RWPE2 (cell line): ENCODE measurements around the gene RIC3.

Experiments used
- ATAC-seq: fragments of 200-7000 bp; cut with Tn5 transposase; 3 replicates; pipeline ENCODE4 v1.9.1; 2021; ENCODE audit warnings: low read depth
- DNase-seq: peaks from one replicate; pipeline ENCODE4 v3.0.0-alpha.2; 2020; ENCODE audit warnings: low spot score
- H3K27ac ChIP-seq: fragments of 450-650 bp; 2 replicates; pipeline ENCODE4 v1.5.1; 2017; ENCODE audit warnings: mild to moderate bottlenecking; ENCODE audit not compliant: poor library complexity, severe bottlenecking
- H3K27me3 ChIP-seq: fragments of 250-450 bp; sonication (Bioruptor Pico); 2 replicates; pipeline ENCODE4 v1.5.1; 2021; ENCODE audit warnings: mild to moderate bottlenecking, moderate library complexity; ENCODE audit not compliant: insufficient read depth, poor library complexity, severe bottlenecking
- H3K36me3 ChIP-seq: fragments of 250-450 bp; sonication (Bioruptor Pico); 2 replicates; pipeline ENCODE4 v1.5.1; 2020; ENCODE audit warnings: low read depth, mild to moderate bottlenecking, moderate library complexity
- H3K4me1 ChIP-seq: fragments of 250-450 bp; sonication (Bioruptor Pico); 2 replicates; pipeline ENCODE4 v1.5.1; 2021; ENCODE audit warnings: mild to moderate bottlenecking, moderate library complexity; ENCODE audit not compliant: insufficient read depth, poor library complexity, severe bottlenecking
- H3K4me3 ChIP-seq: fragments of 250-450 bp; sonication (Bioruptor Pico); 2 replicates; pipeline ENCODE4 v1.5.1; 2021; ENCODE audit warnings: mild to moderate bottlenecking, moderate library complexity; ENCODE audit not compliant: severe bottlenecking
- H3K9me3 ChIP-seq: fragments of 250-450 bp; sonication (Bioruptor Pico); 2 replicates; pipeline ENCODE4 v1.5.1; 2021; ENCODE audit warnings: mild to moderate bottlenecking, moderate library complexity; ENCODE audit not compliant: severe bottlenecking
- TF ChIP-seq, protein P1 (sequence below): fragments of 450-650 bp; IDR thresholded peaks from one replicate; pipeline ENCODE4 v1.5.1; 2017; ENCODE audit warnings: mild to moderate bottlenecking, moderate library complexity; ENCODE audit not compliant: poor library complexity, severe bottlenecking

Gene RIC3

GRCh38 chr11:8066036-8066910 is 102.6 kb downstream of the RIC3 start:
- no peak for DNase-seq
- H3K4me1 ChIP-seq = peaks cover 8% of the 10 kb centered on the region
- no peaks in the 10 kb centered on the region for H3K27me3 ChIP-seq
- no peaks in the 10 kb centered on the region for H3K9me3 ChIP-seq
- no peak overlapping the region for H3K27ac ChIP-seq
- H3K36me3 ChIP-seq = no peaks in the 10 kb centered on the region
- peak; percentile 8; the same call in 1 of the 3 replicates for ATAC-seq
- TF ChIP-seq, protein P1, sequence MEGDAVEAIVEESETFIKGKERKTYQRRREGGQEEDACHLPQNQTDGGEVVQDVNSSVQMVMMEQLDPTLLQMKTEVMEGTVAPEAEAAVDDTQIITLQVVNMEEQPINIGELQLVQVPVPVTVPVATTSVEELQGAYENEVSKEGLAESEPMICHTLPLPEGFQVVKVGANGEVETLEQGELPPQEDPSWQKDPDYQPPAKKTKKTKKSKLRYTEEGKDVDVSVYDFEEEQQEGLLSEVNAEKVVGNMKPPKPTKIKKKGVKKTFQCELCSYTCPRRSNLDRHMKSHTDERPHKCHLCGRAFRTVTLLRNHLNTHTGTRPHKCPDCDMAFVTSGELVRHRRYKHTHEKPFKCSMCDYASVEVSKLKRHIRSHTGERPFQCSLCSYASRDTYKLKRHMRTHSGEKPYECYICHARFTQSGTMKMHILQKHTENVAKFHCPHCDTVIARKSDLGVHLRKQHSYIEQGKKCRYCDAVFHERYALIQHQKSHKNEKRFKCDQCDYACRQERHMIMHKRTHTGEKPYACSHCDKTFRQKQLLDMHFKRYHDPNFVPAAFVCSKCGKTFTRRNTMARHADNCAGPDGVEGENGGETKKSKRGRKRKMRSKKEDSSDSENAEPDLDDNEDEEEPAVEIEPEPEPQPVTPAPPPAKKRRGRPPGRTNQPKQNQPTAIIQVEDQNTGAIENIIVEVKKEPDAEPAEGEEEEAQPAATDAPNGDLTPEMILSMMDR = no peak
- no peak overlapping the region for H3K4me3 ChIP-seq

- H3K27ac ChIP-seq = no peak overlapping the region
- H3K9me3 ChIP-seq = no peaks in the 10 kb centered on the region
- no peaks in the 10 kb centered on the region for H3K36me3 ChIP-seq
- TF ChIP-seq, protein P1 = no peak
- no peak overlapping the region for H3K4me3 ChIP-seq
- ATAC-seq = no peak
- peaks cover 8% of the 10 kb centered on the region for H3K4me1 ChIP-seq
- H3K27me3 ChIP-seq = no peaks in the 10 kb centered on the region
- no peak for DNase-seq
Measured at GRCh38 chr11:8065031-8065430, 103.8 kb downstream of the RIC3 start.

DNA sequence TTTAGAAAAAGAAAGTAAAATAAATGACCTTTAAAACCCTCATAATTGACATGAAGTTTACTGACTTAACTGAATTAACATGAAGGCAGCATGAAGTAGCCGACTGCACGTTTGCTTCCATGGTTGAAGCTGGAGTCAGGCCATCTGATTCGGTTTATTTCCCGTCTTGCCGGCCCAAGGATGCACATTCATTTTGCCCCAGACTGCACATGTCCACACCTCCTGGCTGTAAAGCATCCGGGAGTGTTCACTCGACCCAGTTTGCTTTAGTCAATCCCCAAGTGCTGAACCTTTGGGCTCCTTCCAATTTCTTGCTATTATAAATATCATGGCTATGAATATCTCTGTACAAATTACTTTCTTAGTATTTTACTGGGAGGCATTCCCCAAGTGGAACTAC is 105.5 kb downstream of the RIC3 start:
- DNase-seq = no peak
- ATAC-seq = no peak
- H3K4me1 ChIP-seq = no peaks in the 10 kb centered on the region
- TF ChIP-seq, protein P1 = no peak
- H3K27ac ChIP-seq = no peak overlapping the region
- H3K9me3 ChIP-seq = no peaks in the 10 kb centered on the region
- H3K27me3 ChIP-seq = no peaks in the 10 kb centered on the region
- H3K4me3 ChIP-seq = no peak overlapping the region
- no peaks in the 10 kb centered on the region for H3K36me3 ChIP-seq

DNA sequence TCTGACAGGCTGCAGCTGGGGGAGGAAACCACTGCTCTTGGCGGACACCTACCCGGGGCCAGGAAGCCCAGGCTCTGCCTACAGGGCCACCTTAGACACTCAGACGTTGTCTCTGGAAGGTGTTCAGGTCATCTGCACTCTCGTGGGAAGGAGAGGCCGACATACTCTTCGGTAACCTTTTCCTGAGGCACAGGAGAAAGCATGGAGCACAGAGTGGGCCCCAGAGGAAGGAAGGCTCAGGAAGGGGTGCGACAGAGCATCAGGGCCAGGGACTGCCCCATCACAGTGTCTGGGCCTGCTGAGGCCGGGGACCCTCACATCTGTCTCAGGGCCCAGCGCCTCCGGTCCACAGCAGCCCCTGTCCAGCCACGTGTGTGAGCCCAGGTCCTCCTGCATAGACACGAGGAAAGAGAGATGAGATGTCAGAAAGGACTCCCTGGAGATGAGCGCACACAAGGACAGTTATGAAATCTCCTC is 106.0 kb downstream of the RIC3 start:
- no peak for DNase-seq
- H3K27ac ChIP-seq = no peak overlapping the region
- H3K4me3 ChIP-seq = no peak overlapping the region
- no peak for ATAC-seq
- H3K9me3 ChIP-seq = no peaks in the 10 kb centered on the region
- H3K27me3 ChIP-seq = no peaks in the 10 kb centered on the region
- no peaks in the 10 kb centered on the region for H3K4me1 ChIP-seq
- TF ChIP-seq, protein P1 = no peak
- H3K36me3 ChIP-seq = no peaks in the 10 kb centered on the region
